ENCODE data around the gene ASIC2. TPM values are rescaled to one million over a fixed set of nuclear protein-coding genes. Genes with fewer than 3 reads are reported as not detected.

Gene ASIC2
- total and polyA plus RNA-seq, 9 of the 15 experiments (the other 6 are each of a cell fraction or from before 2014, with no cell fraction given), result not detected

GRCh38 chr17:33055171-33055611 lies 237.9 kb downstream of the ASIC2 start:
- TF ChIP-seq HMGN3 (IDR thresholded peaks at IDR 0.05; ENCODE audit: borderline replicate concordance, extremely low read depth, insufficient read length, low read depth, low read length) (no peak), NFIX (CRISPR knock-in tag; IDR thresholded peaks at IDR 0.05; ENCODE audit: low read depth) (no peak), ARID3A (IDR thresholded peaks at IDR 0.05; ENCODE audit: borderline replicate concordance, low read depth, low read length) (no peak), RBM25 (IDR thresholded peaks at IDR 0.05; ENCODE audit: low read depth, low read length, severe bottlenecking) (no peak), CHD1 (IDR thresholded peaks at IDR 0.05; ENCODE audit: low read length) (no peak), DIDO1 (tag; IDR thresholded peaks at IDR 0.05; ENCODE audit: low read depth) (no peak), ZNF431 (CRISPR knock-in tag; IDR thresholded peaks at IDR 0.05) (no peak), ZFP1 (CRISPR knock-in tag; IDR thresholded peaks at IDR 0.05) (no peak), ZNF124 (CRISPR knock-in tag; IDR thresholded peaks at IDR 0.05) (no peak), ZNF41 (CRISPR knock-in tag; conservative IDR thresholded peaks at IDR 0.05) (no peak), SLC30A9 (CRISPR knock-in tag; IDR thresholded peaks at IDR 0.05) (no peak), HMG20B (CRISPR knock-in tag; IDR thresholded peaks at IDR 0.05) (no peak), TRIM24 (IDR thresholded peaks at IDR 0.05) (no peak), PML (IDR thresholded peaks at IDR 0.05; ENCODE audit: low read length) (no peak), THRAP3 (IDR thresholded peaks at IDR 0.05; ENCODE audit: borderline replicate concordance) (no peak)
- CTCF ChIA-PET (ENCODE audit: low intra/inter-chr PET ratio), result no interaction called here
- ATAC-seq, result no peak

More at GRCh38 chr17:33055171-33055611, 237.9 kb downstream of the ASIC2 start:
- H3K79me2 ChIP-seq (ENCODE audit: control insufficient read depth, insufficient read depth, low read length), result no peaks in the 10 kb centered on the region
- no peak overlapping the region for H3K27ac ChIP-seq (ENCODE audit: extremely low read depth, low read depth, low read length)
- H3K4me3 ChIP-seq, result no peak overlapping the region
- peaks cover 18 to 38% of the 10 kb centered on the region in 2 experiments; a peak in 4 of 5 replicates for H3K27me3 ChIP-seq (ENCODE audit: control insufficient read depth in 2 of 2, insufficient read depth in 2 of 2, low read length in 2 of 2)
- intact Hi-C loops (cut with micrococcal nuclease), result no loop called here
- H3K9me1 ChIP-seq (ENCODE audit: control insufficient read depth, insufficient read depth, low read length), result no peaks in the 10 kb centered on the region
- POLR2A ChIA-PET, result interaction anchor here (0.6 to 1.2 kb wide), 4 partner anchors 9 to 593 kb away, joined by 3 to 4 read pairs (median 3); no protein-coding TSS in a partner anchor
- FAIRE-seq (no peak), DNase-seq (ENCODE audit: extremely low read depth in 1 of 4, low spot score in 3 of 4) (no peak)
- in situ Hi-C loops (cut with MboI), result no loop called here
- H2AFZ ChIP-seq (ENCODE audit: low read depth, low read length), result no peak overlapping the region
- H3K36me3 ChIP-seq (ENCODE audit: control insufficient read depth, insufficient read depth, low read length), result no peaks in the 10 kb centered on the region
- no peaks in the 10 kb centered on the region for H3K4me1 ChIP-seq (replicated peaks in 1 of 2; ENCODE audit: control insufficient read depth in 2 of 2, insufficient read depth in 2 of 2, low read length in 2 of 2)
- no peak overlapping the region for H3K4me2 ChIP-seq (ENCODE audit: insufficient read depth, low read length)
- H3K9me3 ChIP-seq (replicated peaks; ENCODE audit: control insufficient read depth, insufficient read depth, low read depth, low read length), result no peaks in the 10 kb centered on the region
- no peak overlapping the region for H3K9ac ChIP-seq (ENCODE audit: insufficient read depth in 1 of 2, low read depth in 2 of 2, low read length in 2 of 2)
- 0% methylated on average over 9 of the region's 9 CpGs for WGBS (ENCODE audit: insufficient coverage, low coverage, missing lambda C conversion rate)
- no peaks in the 10 kb centered on the region for H4K20me1 ChIP-seq (replicated peaks; ENCODE audit: control insufficient read depth, insufficient read depth, low read length)
- no TSS peak for BruUV-seq (replicated peaks)
